Esophagus muscularis mucosa (tissue), 4 donors: ENCODE results near the gene RHBDL1. TPM values are rescaled to one million over a fixed set of nuclear protein-coding genes. Genes with fewer than 3 reads are reported as not detected.

Experiments
- DNase-seq: peaks from one replicate; pipeline ENCODE4 v3.0.0-alpha.2; 2017; ENCODE audit errors: extremely low spot score
- H3K27ac ChIP-seq, 4 donors: fragments of 200-600 bp; sonication (generic); replicated peaks in 1 of 4; 1 replicate in 3 of 4; 2 replicates in 1 of 4; pipeline ENCODE4 v1.5.1; 2016 to 2019; ENCODE audit warnings: mild to moderate bottlenecking in 1 of 4
- H3K27me3 ChIP-seq, 4 donors: fragments of 200-600 bp; sonication (generic); one replicate each; pipeline versions ENCODE4 v1.5.1 to v1.6.0; 2016 to 2019
- H3K36me3 ChIP-seq, 4 donors: fragments of 200-600 bp; sonication (generic); one replicate each; pipeline ENCODE4 v1.5.1; 2016 to 2019
- H3K4me1 ChIP-seq, 4 donors: fragments of 200-600 bp; sonication (generic); one replicate each; pipeline ENCODE4 v1.5.1; 2016 to 2019
- H3K4me3 ChIP-seq, 4 donors: fragments of 200-600 bp; sonication (generic); 1 replicate in 2 of 4; 2 replicates in 2 of 4; pipeline ENCODE4 v1.5.1; 2016 to 2019; ENCODE audit warnings: mild to moderate bottlenecking in 4 of 4, moderate library complexity in 1 of 4
- H3K9me3 ChIP-seq, 4 donors: fragments of 200-600 bp; sonication (generic); 1 replicate in 3 of 4; 2 replicates in 1 of 4; pipeline ENCODE4 v1.5.1; 2016 to 2019
- CTCF ChIP-seq, 3 experiments: fragments of 200-600 bp in 2 of 3; fragments of 450-650 bp in 1 of 3; sonication (generic) in 2 of 3; IDR thresholded peaks; one replicate each; pipeline ENCODE4 v1.5.1; 2017 to 2019; ENCODE audit warnings: antibody characterized with exemption in 3 of 3, mild to moderate bottlenecking in 2 of 3, moderate library complexity in 1 of 3
- EP300 ChIP-seq: sonication (generic); formaldehyde crosslinking; IDR thresholded peaks from one replicate; pipeline ENCODE4 v1.6.1; 2017; ENCODE audit warnings: antibody characterized with exemption
- POLR2A ChIP-seq: fragments of 450-650 bp; IDR thresholded peaks from one replicate; pipeline ENCODE4 v1.6.1; 2017; ENCODE audit warnings: antibody characterized with exemption, moderate library complexity, mild to moderate bottlenecking, low read depth
- POLR2AphosphoS5 ChIP-seq, 2 donors: sonication (generic); formaldehyde crosslinking; IDR thresholded peaks; one replicate each; pipeline ENCODE4 v1.6.1; 2017; ENCODE audit warnings: antibody characterized with exemption in 2 of 2
- WGBS: methylation state at CpG from one replicate; pipeline ENCODE4 v1.1.5; 2018; 5-methylcytosine and 5-hydroxymethylcytosine counted together
- intact Hi-C: fragments of 100-400 bp; cut with DNase I; formaldehyde crosslinking; loops from one replicate; pipeline ENCODE4 v1.15.1; 2023
- total RNA-seq, 4 donors: library from RNA; depleted of rRNA; stranded (reverse); fragments of >200 nt; gene quantifications; one replicate each; pipeline versions ENCODE4 v1.1.0 to v1.2.1, GENCODE V29; 2016

RHBDL1 gene
- total RNA-seq, 4 donors from 2014 or later: 0.17 to 2.0 (median 0.66) TPM

GRCh38 chr16:716768-717325, 41.4 kb downstream of the RHBDL1 start:
- Histone ChIP-seq H3K9me3 (no peaks in the 10 kb centered on the region), H3K4me1 (peaks cover 41 to 76% (median 68%) of the 10 kb centered on the region in 4 donors), H3K4me3 (peak overlapping the region in 2 of 4 donors; percentile 80 to 86), H3K36me3 (peaks cover 0 to 10% (median 3%) of the 10 kb centered on the region in 4 donors), H3K27me3 (peaks cover 0 to 13% (median 0%) of the 10 kb centered on the region in 4 donors), H3K27ac (no peak overlapping the region)
- intact Hi-C loops: no loop called here
- 77% methylated on average over 11 of the region's 29 CpGs for WGBS
- DNase-seq: no peak
- TF ChIP-seq POLR2A: no peak
- TF ChIP-seq POLR2AphosphoS5 (IDR thresholded peaks at IDR 0.05): no peak
- no peak for TF ChIP-seq EP300
- no peak for TF ChIP-seq CTCF (IDR thresholded peaks at IDR 0.05)

- TF ChIP-seq EP300 (no peak), POLR2A (no peak), POLR2AphosphoS5 (IDR thresholded peaks at IDR 0.05) (no peak), CTCF (IDR thresholded peaks at IDR 0.05) (no peak)
- Histone ChIP-seq H3K36me3 (peaks cover 0 to 10% (median 5%) of the 10 kb centered on the region in 4 donors), H3K27ac (no peak overlapping the region), H3K4me3 (no peak overlapping the region), H3K27me3 (peaks cover 0 to 7% (median 0%) of the 10 kb centered on the region in 4 donors), H3K9me3 (no peaks in the 10 kb centered on the region), H3K4me1 (peaks cover 43 to 79% (median 67%) of the 10 kb centered on the region in 4 donors)
- 85% methylated on average over 9 of the region's 32 CpGs for WGBS
- intact Hi-C loops: no loop called here
- no peak for DNase-seq
Measured at GRCh38 chr16:717450-718245, 42.2 kb downstream of the RHBDL1 start.

- Histone ChIP-seq H3K36me3 (peaks cover 0 to 10% (median 8%) of the 10 kb centered on the region in 4 donors), H3K4me1 (peaks cover 43 to 78% (median 66%) of the 10 kb centered on the region in 4 donors), H3K4me3 (no peak overlapping the region), H3K27me3 (peaks cover 0 to 7% (median 0%) of the 10 kb centered on the region in 4 donors), H3K9me3 (no peaks in the 10 kb centered on the region), H3K27ac (no peak overlapping the region)
- DNase-seq: no peak
- no peak for TF ChIP-seq EP300
- WGBS: 88% methylated on average over 8 of the region's 9 CpGs
- intact Hi-C loops: no loop called here
Measured at GRCh38 chr16:718389-718788, 42.9 kb downstream of the RHBDL1 start.

GRCh38 chr16:718922-719321, 43.5 kb downstream of the RHBDL1 start:
- Histone ChIP-seq H3K9me3 (no peaks in the 10 kb centered on the region), H3K4me1 (peaks cover 43 to 77% (median 65%) of the 10 kb centered on the region in 4 donors), H3K36me3 (peaks cover 0 to 10% (median 8%) of the 10 kb centered on the region in 4 donors), H3K27me3 (peaks cover 0 to 4% (median 0%) of the 10 kb centered on the region in 4 donors), H3K4me3 (no peak overlapping the region), H3K27ac (no peak overlapping the region)
- 87% methylated on average over 5 of the region's 6 CpGs for WGBS
- intact Hi-C loops: no loop called here
- TF ChIP-seq CTCF (IDR thresholded peaks at IDR 0.05) (no peak), POLR2AphosphoS5 (IDR thresholded peaks at IDR 0.05) (no peak), POLR2A (no peak), EP300 (no peak)
- DNase-seq: no peak

- TF ChIP-seq POLR2A: no peak
- TF ChIP-seq EP300: no peak
- no peak for TF ChIP-seq POLR2AphosphoS5 (IDR thresholded peaks at IDR 0.05)
- no peak for TF ChIP-seq CTCF (IDR thresholded peaks at IDR 0.05)
- peaks cover 0 to 10% (median 8%) of the 10 kb centered on the region in 4 donors for H3K36me3 ChIP-seq
- H3K27me3 ChIP-seq: peaks cover 0 to 9% (median 0%) of the 10 kb centered on the region in 4 donors
- no peaks in the 10 kb centered on the region for H3K9me3 ChIP-seq
- 10% methylated on average over 13 of the region's 16 CpGs for WGBS
- H3K4me1 ChIP-seq: peaks cover 37 to 68% (median 56%) of the 10 kb centered on the region in 4 donors
- H3K4me3 ChIP-seq: peak overlapping the region; percentile 67 to 98 (median 75)
- intact Hi-C loops: no loop called here
- DNase-seq: no peak
- H3K27ac ChIP-seq: peak overlapping the region; percentile 81 to 94 (median 91)
Measured at GRCh38 chr16:719815-720446, 44.5 kb downstream of the RHBDL1 start.
